ENCODE data around the gene NPIPB9.
"Not testable (repeated sequence)": the region's sequence is repeated elsewhere in the genome, so short reads cannot be mapped to it uniquely, and the experiment has no call there.

Gene NPIPB9

GRCh38 chr16:28751487-28751886, at the start of gene NPIPB9:
TSS of gene NPIPB9 (plus strand) at chr16:28751787.
- DNase-seq (ENCODE audit: low read depth), result not testable (repeated sequence)

- DNase-seq (ENCODE audit: low read depth), result not testable (repeated sequence)
These were observed 47.3 kb upstream of the NPIPB9 start for GRCh38 chr16:28704246-28704645.

GRCh38 chr16:28711220-28712083, 40.1 kb upstream of the NPIPB9 start, which contains the start of gene EIF3C:
TSS of gene EIF3C (plus strand) at chr16:28711464. CDS start at chr16:28711687, 223 bp downstream.
- DNase-seq (ENCODE audit: low read depth), result not testable (repeated sequence)

- not testable (repeated sequence) for DNase-seq (ENCODE audit: low read depth)
These were observed 28.5 kb upstream of the NPIPB9 start for GRCh38 chr16:28722852-28723650.

- DNase-seq (ENCODE audit: low read depth), result not testable (repeated sequence)
These were observed 20.3 kb upstream of the NPIPB9 start for GRCh38 chr16:28731253-28731652.

- DNase-seq (ENCODE audit: low read depth), result not testable (repeated sequence)
These were observed 19.0 kb upstream of the NPIPB9 start for GRCh38 chr16:28732455-28733124.

- not testable (repeated sequence) for DNase-seq (ENCODE audit: low read depth)
These were observed 11.8 kb upstream of the NPIPB9 start for GRCh38 chr16:28739787-28740186.

- not testable (repeated sequence) for DNase-seq (ENCODE audit: low read depth)
These were observed 11.0 kb upstream of the NPIPB9 start for GRCh38 chr16:28740631-28741030.

GRCh38 chr16:28741295-28741694, 10.3 kb upstream of the NPIPB9 start:
- not testable (repeated sequence) for DNase-seq (ENCODE audit: low read depth)

- DNase-seq (ENCODE audit: low read depth), result not testable (repeated sequence)
These were observed 4.8 kb upstream of the NPIPB9 start for GRCh38 chr16:28746618-28747350.

GRCh38 chr16:28749997-28750465, 1.6 kb upstream of the NPIPB9 start:
- not testable (repeated sequence) for DNase-seq (ENCODE audit: low read depth)

GRCh38 chr16:28750469-28751067, 1.0 kb upstream of the NPIPB9 start:
- DNase-seq (ENCODE audit: low read depth), result not testable (repeated sequence)

GRCh38 chr16:28781697-28782096, 30.1 kb downstream of the NPIPB9 start:
- not testable (repeated sequence) for DNase-seq (ENCODE audit: low read depth)

- not testable (repeated sequence) for DNase-seq (ENCODE audit: low read depth)
These were observed 30.8 kb downstream of the NPIPB9 start for GRCh38 chr16:28782357-28782756.

GRCh38 chr16:28802235-28803019, 50.8 kb downstream of the NPIPB9 start:
- peak; percentile 49 for DNase-seq (ENCODE audit: low read depth)

- not testable (repeated sequence) for DNase-seq (ENCODE audit: low read depth)
These were observed 56.0 kb downstream of the NPIPB9 start for GRCh38 chr16:28807445-28808120.

- no peak for DNase-seq (ENCODE audit: low read depth)
These were observed 68.4 kb downstream of the NPIPB9 start for GRCh38 chr16:28820016-28820415.

GRCh38 chr16:28820546-28820945, 69.0 kb downstream of the NPIPB9 start:
- not testable (repeated sequence) for DNase-seq (ENCODE audit: low read depth)

- no peak for DNase-seq (ENCODE audit: low read depth)
These were observed 70.4 kb downstream of the NPIPB9 start for GRCh38 chr16:28821874-28822519.
